Psoas muscle (tissue), 8 donors: Measurements from ENCODE around the gene EBPL. TPM values are rescaled to one million over a fixed set of nuclear protein-coding genes. Genes with fewer than 3 reads are reported as not detected.
A peak's percentile ranks its signal among the peaks of the same experiment; 100 is the strongest.

Experiments
- ATAC-seq, 4 donors: fragments of 200-7000 bp; cut with Tn5 transposase; one replicate each; pipeline ENCODE4 v1.9.1; 2020; ENCODE audit warnings: moderate library complexity in 3 of 4, mild to moderate bottlenecking in 2 of 4
- DNase-seq, 2 donors: peaks; one replicate each; pipeline ENCODE4 v3.0.0-alpha.2; 2020
- H3K27ac ChIP-seq: fragments of 200-600 bp; one replicate; pipeline ENCODE4 v1.8.0; 2022
- H3K27me3 ChIP-seq, 3 donors: fragments of 200-600 bp in 1 of 3; one replicate each; pipeline versions ENCODE4 v1.6.1 to v1.8.0; 2013 to 2022; ENCODE audit warnings: low read length in 2 of 3, mild to moderate bottlenecking in 2 of 3, moderate library complexity in 1 of 3; ENCODE audit not compliant: insufficient read depth in 3 of 3
- H3K36me3 ChIP-seq, 2 donors: fragments of 200-600 bp in 1 of 2; one replicate each; pipeline versions ENCODE4 v1.6.1 to v1.8.0; 2013 to 2022; ENCODE audit warnings: low read depth in 1 of 2, mild to moderate bottlenecking in 1 of 2, moderate library complexity in 1 of 2; ENCODE audit not compliant: insufficient read depth in 1 of 2
- H3K4me1 ChIP-seq: fragments of 200-600 bp; one replicate; pipeline ENCODE4 v1.8.0; 2022
- H3K4me3 ChIP-seq: fragments of 200-600 bp; one replicate; pipeline ENCODE4 v1.8.0; 2022; ENCODE audit warnings: mild to moderate bottlenecking
- H3K9me3 ChIP-seq: fragments of 200-600 bp; one replicate; pipeline ENCODE4 v1.8.0; 2022
- WGBS, 3 donors: extraction: QIAGEN DNeasy Blood & Tissue Kit; methylation state at CpG; one replicate each; pipeline versions ENCODE4 v1.1.6 to v1.1.7; 2013; 5-methylcytosine and 5-hydroxymethylcytosine counted together
- intact Hi-C, 2 donors: fragments of 100-400 bp; cut with DNase I; formaldehyde crosslinking; loops; one replicate each; pipeline versions ENCODE4 v1.11.0 to v1.14.2; 2022
- polyA plus RNA-seq, 3 donors: library from polyadenylated mRNA; stranded (reverse); fragments of 200-250 nt; gene quantifications; one replicate each; pipeline ENCODE4 v1.2.3, GENCODE V29; 2013
- total RNA-seq, 4 donors: library from RNA; stranded (reverse); fragmentation: NEBNext Ultra II Directional in 2 of 4; extraction: Animal tissue kit (Norgen Biotek cat#: 25700) in 2 of 4; gene quantifications; one replicate each; pipeline versions ENCODE4 v1.2.1 to v1.2.4, GENCODE V29; 2021 to 2023
- TF ChIP-seq, protein P1 (sequence below): fragments of 200-600 bp; IDR thresholded peaks from one replicate; pipeline ENCODE4 v1.8.0; 2022; ENCODE audit warnings: antibody characterized with exemption
- donor health status: healthy with polysubstance abuse.
- donor health status: DM: no; HTN: no; CAD: no; lungs with moderate emphysema.
- donor health status: Bipolar disorder and iron deficiency.
- donor health status: healthy.
- donor health status: DM: yes; HTN: yes; CAD: no.
- donor health status: DM: no; HTN: no; CAD: no.
- donor health status: DM: no; HTN: no; CAD: no.
- donor health status: DM: yes; HTN: yes; CAD: no.

Gene EBPL
- total and polyA plus RNA-seq, 7 donors, result 4.8 to 10.6 (median 7.3) TPM

DNA sequence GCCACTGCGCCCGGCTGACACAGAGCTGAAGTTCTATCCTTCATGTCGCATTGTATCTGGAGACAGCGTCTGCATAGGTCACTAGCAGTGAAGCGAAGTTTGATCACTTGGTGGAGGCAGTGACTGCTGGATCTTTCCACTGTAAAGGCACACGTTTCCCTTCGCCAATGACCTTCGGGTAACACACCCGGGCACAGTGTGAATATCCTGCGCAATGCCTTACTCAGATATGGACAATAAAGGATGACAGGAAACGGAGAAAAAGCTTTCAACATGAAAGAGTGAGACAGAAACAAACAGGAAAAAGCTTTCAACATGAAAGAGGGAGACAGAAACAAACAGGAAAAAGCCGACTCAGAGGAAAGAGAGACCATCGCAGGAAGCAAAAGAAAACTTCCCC is 45.8 kb downstream of the EBPL start:
- intact Hi-C loops, result no loop called here
- H3K27ac ChIP-seq, result no peak overlapping the region
- no peaks in the 10 kb centered on the region for H3K36me3 ChIP-seq
- TF ChIP-seq, protein P1, sequence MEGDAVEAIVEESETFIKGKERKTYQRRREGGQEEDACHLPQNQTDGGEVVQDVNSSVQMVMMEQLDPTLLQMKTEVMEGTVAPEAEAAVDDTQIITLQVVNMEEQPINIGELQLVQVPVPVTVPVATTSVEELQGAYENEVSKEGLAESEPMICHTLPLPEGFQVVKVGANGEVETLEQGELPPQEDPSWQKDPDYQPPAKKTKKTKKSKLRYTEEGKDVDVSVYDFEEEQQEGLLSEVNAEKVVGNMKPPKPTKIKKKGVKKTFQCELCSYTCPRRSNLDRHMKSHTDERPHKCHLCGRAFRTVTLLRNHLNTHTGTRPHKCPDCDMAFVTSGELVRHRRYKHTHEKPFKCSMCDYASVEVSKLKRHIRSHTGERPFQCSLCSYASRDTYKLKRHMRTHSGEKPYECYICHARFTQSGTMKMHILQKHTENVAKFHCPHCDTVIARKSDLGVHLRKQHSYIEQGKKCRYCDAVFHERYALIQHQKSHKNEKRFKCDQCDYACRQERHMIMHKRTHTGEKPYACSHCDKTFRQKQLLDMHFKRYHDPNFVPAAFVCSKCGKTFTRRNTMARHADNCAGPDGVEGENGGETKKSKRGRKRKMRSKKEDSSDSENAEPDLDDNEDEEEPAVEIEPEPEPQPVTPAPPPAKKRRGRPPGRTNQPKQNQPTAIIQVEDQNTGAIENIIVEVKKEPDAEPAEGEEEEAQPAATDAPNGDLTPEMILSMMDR, result no peak
- no peak overlapping the region for H3K4me3 ChIP-seq
- ATAC-seq (no peak), DNase-seq (no peak)
- H3K9me3 ChIP-seq, result no peaks in the 10 kb centered on the region
- WGBS, 3 donors, result 77% methylated on average over 13 of the region's 13 CpGs
- H3K4me1 ChIP-seq, result peaks cover 15% of the 10 kb centered on the region
- no peaks in the 10 kb centered on the region for H3K27me3 ChIP-seq

DNA sequence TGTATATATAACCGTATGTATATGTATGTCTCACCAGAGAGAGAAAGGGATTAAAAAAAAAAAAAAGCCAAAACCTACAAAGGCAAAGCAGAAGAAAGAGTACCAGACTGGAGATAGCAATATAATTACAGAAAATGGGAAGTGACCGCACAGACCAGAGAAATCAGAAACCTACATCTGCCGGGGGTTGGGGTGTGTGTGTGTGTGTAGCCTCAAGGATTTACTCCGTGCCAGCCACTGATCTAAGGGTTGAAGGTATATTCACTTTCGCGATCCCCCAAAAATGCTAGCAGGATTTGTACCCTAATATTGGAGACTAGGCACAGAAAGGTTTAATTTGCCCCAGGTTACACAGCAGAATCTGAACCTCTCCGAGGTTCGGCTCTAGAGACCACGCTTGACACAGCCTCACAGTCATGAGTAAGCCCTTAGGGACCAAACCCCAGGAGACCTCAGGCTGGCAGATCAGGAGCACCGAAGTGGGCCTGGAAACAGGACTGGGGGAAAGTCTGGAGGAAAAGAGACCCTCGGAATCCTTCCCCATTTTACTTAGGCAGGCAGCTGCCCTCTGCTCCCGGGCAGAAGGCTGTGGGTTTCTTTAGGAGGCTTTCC is 48.1 kb downstream of the EBPL start:
- no peaks in the 10 kb centered on the region for H3K36me3 ChIP-seq
- ATAC-seq, result no peak
- intact Hi-C loops, result no loop called here
- no peak for DNase-seq
- H3K27ac ChIP-seq, result no peak overlapping the region
- peak overlapping the region; percentile 20 for H3K4me3 ChIP-seq
- no peaks in the 10 kb centered on the region for H3K9me3 ChIP-seq
- H3K4me1 ChIP-seq, result no peaks in the 10 kb centered on the region
- WGBS, 3 donors, result 87 to 89% (median 88%) methylated on average over 12 of the region's 12 CpGs
- TF ChIP-seq, protein P1, result no peak
- no peaks in the 10 kb centered on the region for H3K27me3 ChIP-seq

DNA sequence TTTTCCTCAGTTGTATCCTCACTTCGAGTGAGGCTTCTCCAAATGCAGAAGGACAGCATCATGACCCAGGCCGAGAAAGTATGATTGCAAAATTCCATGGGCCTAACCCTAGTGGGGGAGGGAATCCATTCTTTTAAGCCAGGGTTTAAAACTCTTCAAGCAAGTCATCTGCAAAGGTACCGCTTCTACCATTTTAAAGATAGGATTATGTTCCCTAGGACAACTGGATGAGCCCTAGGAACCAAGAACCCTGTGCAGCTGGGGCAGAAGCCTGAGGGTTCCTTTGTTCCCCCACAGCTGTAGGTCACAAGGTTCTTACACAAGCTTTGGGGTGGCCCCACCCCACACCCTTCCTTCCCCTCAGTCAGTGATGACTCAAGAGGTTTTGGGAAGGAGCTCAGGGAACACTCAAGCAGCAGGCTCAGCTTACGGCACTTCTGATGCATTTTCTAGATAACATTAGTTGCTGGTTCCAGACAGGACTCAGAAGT is 49.4 kb downstream of the EBPL start:
- peak; percentile 45 to 61 for DNase-seq
- 82 to 86% (median 83%) methylated on average over 4 of the region's 4 CpGs for WGBS, 3 donors
- ATAC-seq, result peak; percentile 34 to 68 (median 62)
- Histone ChIP-seq H3K27me3 (no peaks in the 10 kb centered on the region), H3K4me1 (no peaks in the 10 kb centered on the region), H3K27ac (no peak overlapping the region), H3K36me3 (no peaks in the 10 kb centered on the region), H3K9me3 (no peaks in the 10 kb centered on the region), H3K4me3 (no peak overlapping the region)
- TF ChIP-seq, protein P1, result no peak
- intact Hi-C loops, result no loop called here

DNA sequence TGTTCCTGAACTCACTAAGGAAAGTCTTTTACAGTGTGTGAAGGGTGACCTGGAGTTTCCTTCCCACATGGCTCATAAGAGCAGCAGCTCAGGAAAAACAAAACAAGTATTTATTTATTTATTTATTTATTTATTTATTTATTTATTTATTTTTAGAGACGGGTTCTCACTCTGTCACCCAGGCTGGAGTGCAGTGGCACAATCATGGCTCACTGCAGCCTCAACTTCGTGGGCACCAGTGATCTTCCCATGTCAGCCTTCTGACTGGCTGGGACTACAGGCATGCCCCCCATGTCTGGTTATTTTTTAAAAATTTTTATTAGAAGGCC is 52.6 kb downstream of the EBPL start:
- H3K27me3 ChIP-seq, result no peaks in the 10 kb centered on the region
- H3K4me1 ChIP-seq, result no peaks in the 10 kb centered on the region
- TF ChIP-seq, protein P1, result no peak
- no peak overlapping the region for H3K4me3 ChIP-seq
- H3K36me3 ChIP-seq, result no peaks in the 10 kb centered on the region
- H3K9me3 ChIP-seq, result no peaks in the 10 kb centered on the region
- intact Hi-C loops, result no loop called here
- no peak for DNase-seq
- WGBS, 3 donors, result 86 to 92% (median 91%) methylated on average over 2 of the region's 2 CpGs
- H3K27ac ChIP-seq, result no peak overlapping the region
- ATAC-seq, result no peak
